H9 (cell line): ENCODE data around the gene GLS. TPM values are rescaled to one million over a fixed set of nuclear protein-coding genes. Genes with fewer than 3 reads are reported as not detected.

ENCODE experiments used
- DNase-seq: peaks from one replicate; pipeline ENCODE4 v3.0.0-alpha.2; 2017
- H2AFZ ChIP-seq: one replicate; pipeline ENCODE4 v1.6.1; 2013; ENCODE audit warnings: mild to moderate bottlenecking, low read length, control low read depth, moderate library complexity
- H2AK5ac ChIP-seq: 2 replicates; pipeline ENCODE4 v1.6.1; 2013; ENCODE audit warnings: low read length, control low read depth, mixed read lengths; ENCODE audit not compliant: insufficient read length
- H2BK120ac ChIP-seq: one replicate; pipeline ENCODE4 v1.6.1; 2013; ENCODE audit warnings: low read depth, mild to moderate bottlenecking, low read length, control low read depth, inconsistent platforms; ENCODE audit not compliant: poor library complexity, severe bottlenecking
- H2BK12ac ChIP-seq: 2 replicates; pipeline ENCODE4 v1.6.1; 2013; ENCODE audit warnings: low read length, control low read depth, mixed read lengths, low read depth; ENCODE audit not compliant: insufficient read length
- H2BK15ac ChIP-seq: 2 replicates; pipeline ENCODE4 v1.6.1; 2013; ENCODE audit warnings: low read depth, low read length, control low read depth
- H2BK20ac ChIP-seq: one replicate; pipeline ENCODE4 v1.6.1; 2013; ENCODE audit warnings: low read depth, mild to moderate bottlenecking, low read length, control low read depth, inconsistent platforms; ENCODE audit not compliant: poor library complexity, severe bottlenecking
- H2BK5ac ChIP-seq: 2 replicates; pipeline ENCODE4 v1.6.1; 2013; ENCODE audit warnings: low read length, control low read depth, mixed read lengths; ENCODE audit not compliant: insufficient read length
- H3K14ac ChIP-seq: 2 replicates; pipeline ENCODE4 v1.6.1; 2013; ENCODE audit warnings: low read length, control low read depth; ENCODE audit not compliant: insufficient read depth
- H3K18ac ChIP-seq: 2 replicates; pipeline ENCODE4 v1.6.1; 2013; ENCODE audit warnings: low read depth, mild to moderate bottlenecking, mixed read lengths, low read length, control low read depth; ENCODE audit not compliant: insufficient read length
- H3K23ac ChIP-seq: 2 replicates; pipeline ENCODE4 v1.6.1; 2013; ENCODE audit warnings: low read length, control low read depth, mixed read lengths, low read depth; ENCODE audit not compliant: insufficient read length
- H3K23me2 ChIP-seq: 2 replicates; pipeline ENCODE4 v1.6.1; 2013; ENCODE audit warnings: low read depth, mild to moderate bottlenecking, mixed read lengths, low read length, control low read depth; ENCODE audit not compliant: insufficient read length, poor library complexity, severe bottlenecking
- H3K27ac ChIP-seq: 2 replicates; pipeline ENCODE4 v1.5.1; 2013; ENCODE audit warnings: low read length, control low read depth, mixed read lengths, low read depth; ENCODE audit not compliant: insufficient read length
- H3K27me3 ChIP-seq: 2 replicates; pipeline ENCODE4 v1.6.1; 2013; ENCODE audit warnings: low read length, control low read depth, inconsistent platforms; ENCODE audit not compliant: insufficient read depth
- H3K4ac ChIP-seq: 2 replicates; pipeline ENCODE4 v1.6.1; 2013; ENCODE audit warnings: low read depth, mild to moderate bottlenecking, control low read depth, inconsistent platforms, low read length, moderate library complexity
- H3K4me1 ChIP-seq: 2 replicates; pipeline ENCODE4 v1.6.1; 2013; ENCODE audit warnings: low read length, control low read depth, inconsistent platforms; ENCODE audit not compliant: insufficient read depth
- H3K4me2 ChIP-seq: 2 replicates; pipeline ENCODE4 v1.6.1; 2013; ENCODE audit warnings: low read length, control low read depth, mixed read lengths; ENCODE audit not compliant: insufficient read length, insufficient read depth
- H3K56ac ChIP-seq: 2 replicates; pipeline ENCODE4 v1.6.1; 2013; ENCODE audit warnings: low read depth, mild to moderate bottlenecking, mixed read lengths, low read length, control low read depth; ENCODE audit not compliant: insufficient read length
- H3K79me1 ChIP-seq: 2 replicates; pipeline ENCODE4 v1.6.1; 2013; ENCODE audit warnings: low read depth, mild to moderate bottlenecking, moderate library complexity, low read length, control low read depth, inconsistent platforms; ENCODE audit not compliant: insufficient read depth, poor library complexity, severe bottlenecking
- H3K79me2 ChIP-seq: 2 replicates; pipeline ENCODE4 v1.6.1; 2013; ENCODE audit warnings: low read length, control low read depth, inconsistent platforms; ENCODE audit not compliant: insufficient read depth
- H3K9ac ChIP-seq: 2 replicates; pipeline ENCODE4 v1.6.1; 2013; ENCODE audit warnings: low read length, control low read depth, mixed read lengths; ENCODE audit not compliant: insufficient read length; ENCODE audit errors: extremely low read depth
- H3K9me3 ChIP-seq: one replicate; pipeline ENCODE4 v1.6.1; 2013; ENCODE audit warnings: low read depth, low read length, inconsistent platforms; ENCODE audit not compliant: control insufficient read depth
- H3T11ph ChIP-seq: one replicate; pipeline ENCODE4 v1.6.1; 2013; ENCODE audit warnings: mild to moderate bottlenecking, low read length, control low read depth, inconsistent platforms
- H4K20me1 ChIP-seq: one replicate; pipeline ENCODE4 v1.6.1; 2013; ENCODE audit not compliant: control insufficient read depth, insufficient read length, insufficient read depth
- H4K5ac ChIP-seq: 2 replicates; pipeline ENCODE4 v1.6.1; 2013; ENCODE audit warnings: low read depth, mild to moderate bottlenecking, mixed read lengths, low read length, control low read depth; ENCODE audit not compliant: insufficient read length
- H4K8ac ChIP-seq: replicated peaks from 2 replicates; pipeline ENCODE4 v1.6.1; 2013; ENCODE audit warnings: low read length, control low read depth, mixed read lengths, low read depth; ENCODE audit not compliant: insufficient read length
- H4K91ac ChIP-seq: 2 replicates; pipeline ENCODE4 v1.6.1; 2013; ENCODE audit warnings: low read depth, mild to moderate bottlenecking, moderate library complexity, mixed read lengths, low read length, control low read depth; ENCODE audit not compliant: insufficient read length
- H3K27ac Mint-ChIP-seq, 3 experiments: 2 replicates in 2 of 3; 3 replicates in 1 of 3; pipeline ENCODE4 v1.8.0; 2020 to 2021; ENCODE audit warnings: mixed read lengths in 3 of 3, mild to moderate bottlenecking in 1 of 3, moderate library complexity in 1 of 3
- H3K27me3 Mint-ChIP-seq: 2 replicates; pipeline ENCODE4 v1.8.0; 2021; ENCODE audit warnings: low read depth, mild to moderate bottlenecking, moderate library complexity, mixed read lengths
- H3K36me3 Mint-ChIP-seq, 3 experiments: 2 replicates in 2 of 3; 3 replicates in 1 of 3; pipeline ENCODE4 v1.8.0; 2020 to 2021; ENCODE audit warnings: low read depth in 3 of 3, mixed read lengths in 3 of 3; ENCODE audit not compliant: insufficient read depth in 1 of 3
- H3K4me1 Mint-ChIP-seq, 2 experiments: 2 replicates each; pipeline ENCODE4 v1.8.0; 2020; ENCODE audit warnings: mixed read lengths in 2 of 2
- H3K4me3 Mint-ChIP-seq, 2 experiments: 2 replicates in 1 of 2; 3 replicates in 1 of 2; pipeline ENCODE4 v1.8.0; 2020 to 2021; ENCODE audit warnings: mild to moderate bottlenecking in 2 of 2, mixed read lengths in 2 of 2, moderate library complexity in 1 of 2
- H3K9me3 Mint-ChIP-seq, 2 experiments: 2 replicates in 1 of 2; 3 replicates in 1 of 2; pipeline ENCODE4 v1.8.0; 2020; ENCODE audit warnings: mild to moderate bottlenecking in 2 of 2, mixed read lengths in 2 of 2, moderate library complexity in 1 of 2
- CTCF ChIP-seq: fragments of 200-600 bp; sonication (generic); conservative IDR thresholded peaks from 3 replicates; pipeline ENCODE4 v1.8.0; 2021; ENCODE audit warnings: antibody characterized with exemption, mild to moderate bottlenecking
- WGBS: extraction: QIAGEN DNeasy Blood & Tissue Kit; methylation state at CpG from one replicate; pipeline ENCODE4 v1.1.7; 2013; ENCODE audit warnings: missing lambda C conversion rate, low lambda C conversion rate, mixed read lengths; ENCODE audit not compliant: insufficient read length; ENCODE audit errors: extremely low coverage; 5-methylcytosine and 5-hydroxymethylcytosine counted together
- total RNA-seq: library from RNA; stranded (reverse); gene quantifications from 2 replicates; pipeline ENCODE4 v1.2.1, GENCODE V29; 2021

GLS gene
- total RNA-seq, 1 experiment from 2014 or later, result 69.3 TPM

GRCh38 chr2:190932514-190932913, 51.9 kb downstream of the GLS start:
- no peaks in the 10 kb centered on the region for H3K79me1 ChIP-seq
- H2BK5ac ChIP-seq, result no peak overlapping the region
- no CpG with 5 or more reads among the region's 1 CpG for WGBS
- H2AFZ ChIP-seq, result no peak overlapping the region
- no peaks in the 10 kb centered on the region for H4K20me1 ChIP-seq
- no peak overlapping the region for H3K4me3 Mint-ChIP-seq
- no peak overlapping the region for H3K4me2 ChIP-seq
- H2BK120ac ChIP-seq, result no peak overlapping the region
- TF ChIP-seq CTCF, result no peak
- no peaks in the 10 kb centered on the region for H3K27me3 Mint-ChIP-seq
- H3K27ac Mint-ChIP-seq, result peak overlapping the region in 1 of 3 experiments; percentile 41; a peak in 3 of 7 replicates
- no peak overlapping the region for H4K8ac ChIP-seq
- H3K4me1 ChIP-seq, result peaks cover 2% of the 10 kb centered on the region; the same call in 1 of the 2 replicates
- DNase-seq, result no peak
- no peaks in the 10 kb centered on the region for H3K9me3 ChIP-seq
- H3K4ac ChIP-seq, result no peak overlapping the region
- no peaks in the 10 kb centered on the region for H3K27me3 ChIP-seq
- no peak overlapping the region for H2BK12ac ChIP-seq
- no peaks in the 10 kb centered on the region for H3K23me2 ChIP-seq
- no peak overlapping the region for H4K5ac ChIP-seq
- no peak overlapping the region for H3K18ac ChIP-seq
- no peak overlapping the region for H3K9ac ChIP-seq
- no peaks in the 10 kb centered on the region for H3K9me3 Mint-ChIP-seq
- H4K91ac ChIP-seq, result no peak overlapping the region
- H2AK5ac ChIP-seq, result no peak overlapping the region
- no peak overlapping the region for H2BK20ac ChIP-seq
- no peak overlapping the region for H3K27ac ChIP-seq
- H3K79me2 ChIP-seq, result no peaks in the 10 kb centered on the region
- H3K4me1 Mint-ChIP-seq, result peaks cover 16 to 41% of the 10 kb centered on the region in 2 experiments
- no peak overlapping the region for H3K56ac ChIP-seq
- H3K14ac ChIP-seq, result no peak overlapping the region
- peaks cover 8 to 20% (median 18%) of the 10 kb centered on the region in 3 experiments; a peak in 6 of 7 replicates for H3K36me3 Mint-ChIP-seq
- no peak overlapping the region for H3K23ac ChIP-seq
- H3T11ph ChIP-seq, result no peak overlapping the region
- H2BK15ac ChIP-seq, result no peak overlapping the region
